Loucy (cell line): ENCODE measurements around the gene RANBP3.

ENCODE experiments used
- CTCF ChIP-seq: fragments of 200-600 bp; sonication (generic); conservative IDR thresholded peaks from 2 replicates; pipeline ENCODE4 v1.5.1; 2014; ENCODE audit warnings: mild to moderate bottlenecking, antibody characterized with exemption, low read length
- EZH2phosphoT487 ChIP-seq: fragments of 200-600 bp; IDR thresholded peaks from 2 replicates; pipeline ENCODE4 v1.6.1; 2018; ENCODE audit warnings: antibody characterized with exemption, mild to moderate bottlenecking, moderate library complexity, borderline replicate concordance

GRCh38 chr19:5977785-5978605 lies at the start of gene RANBP3:
- TF ChIP-seq CTCF = no peak
- no peak for TF ChIP-seq EZH2phosphoT487
